ENCODE data around the gene JAKMIP2.
"Not testable (repeated sequence)": the region's sequence is repeated elsewhere in the genome, so short reads cannot be mapped to it uniquely, and the experiment has no call there.

The JAKMIP2 gene

DNA sequence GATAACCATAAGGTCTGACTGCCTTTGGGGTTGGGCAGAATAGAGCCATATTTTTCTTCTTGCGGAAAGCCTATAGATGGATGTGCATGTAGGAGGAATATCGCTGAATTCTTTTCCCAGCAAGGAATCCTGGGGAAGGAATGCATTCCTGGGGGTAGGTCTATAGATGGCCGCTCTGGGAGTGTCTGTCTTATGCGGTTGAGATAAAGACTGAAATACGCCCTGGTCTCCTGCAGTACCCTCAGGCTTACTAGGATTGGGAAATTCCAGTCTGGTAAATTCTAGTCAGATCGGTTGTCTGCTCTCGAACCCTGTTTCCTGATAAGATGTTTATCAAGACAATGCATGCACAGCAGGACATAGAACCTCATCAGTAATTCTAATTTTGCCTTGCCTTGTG, 202.1 kb downstream of the JAKMIP2 start:
- not testable (repeated sequence) for DNase-seq

DNA sequence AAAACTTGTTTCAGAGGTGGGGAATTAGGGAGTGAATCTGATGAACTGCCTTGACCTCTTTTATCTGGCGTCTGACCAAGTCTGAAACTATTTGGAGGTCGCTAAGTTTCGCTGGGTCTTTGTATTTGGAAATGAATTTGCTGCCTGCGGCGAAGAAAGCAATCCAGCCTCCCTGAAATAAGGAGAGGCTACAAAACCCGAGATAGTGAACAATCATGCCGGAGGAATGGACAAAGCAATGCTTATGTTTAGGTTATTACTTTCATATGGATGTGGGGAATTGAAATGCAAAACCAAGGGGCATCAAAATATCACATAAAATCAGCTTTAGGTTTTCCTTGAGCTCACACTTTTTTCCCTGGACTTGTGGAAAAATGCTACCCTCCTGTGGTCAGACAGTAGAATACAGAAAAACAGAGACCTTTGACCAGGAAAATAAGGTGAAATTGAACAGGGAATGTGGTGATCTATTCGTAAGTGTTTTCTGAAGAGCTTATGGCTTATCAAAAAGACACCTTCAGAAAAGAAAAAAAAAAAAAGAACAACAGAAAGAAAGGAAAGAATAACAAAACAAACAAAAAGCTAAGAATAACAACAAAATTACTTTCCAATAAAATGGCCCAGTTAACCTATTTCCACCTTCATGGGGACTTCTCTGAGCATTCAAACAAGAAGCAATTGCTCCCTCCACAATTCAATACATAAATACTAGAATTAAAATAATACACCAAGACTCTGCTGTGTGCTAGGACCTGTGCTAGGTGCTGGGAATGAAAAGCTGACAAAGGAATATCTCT, 204.1 kb downstream of the JAKMIP2 start:
- DNase-seq: no peak

DNA sequence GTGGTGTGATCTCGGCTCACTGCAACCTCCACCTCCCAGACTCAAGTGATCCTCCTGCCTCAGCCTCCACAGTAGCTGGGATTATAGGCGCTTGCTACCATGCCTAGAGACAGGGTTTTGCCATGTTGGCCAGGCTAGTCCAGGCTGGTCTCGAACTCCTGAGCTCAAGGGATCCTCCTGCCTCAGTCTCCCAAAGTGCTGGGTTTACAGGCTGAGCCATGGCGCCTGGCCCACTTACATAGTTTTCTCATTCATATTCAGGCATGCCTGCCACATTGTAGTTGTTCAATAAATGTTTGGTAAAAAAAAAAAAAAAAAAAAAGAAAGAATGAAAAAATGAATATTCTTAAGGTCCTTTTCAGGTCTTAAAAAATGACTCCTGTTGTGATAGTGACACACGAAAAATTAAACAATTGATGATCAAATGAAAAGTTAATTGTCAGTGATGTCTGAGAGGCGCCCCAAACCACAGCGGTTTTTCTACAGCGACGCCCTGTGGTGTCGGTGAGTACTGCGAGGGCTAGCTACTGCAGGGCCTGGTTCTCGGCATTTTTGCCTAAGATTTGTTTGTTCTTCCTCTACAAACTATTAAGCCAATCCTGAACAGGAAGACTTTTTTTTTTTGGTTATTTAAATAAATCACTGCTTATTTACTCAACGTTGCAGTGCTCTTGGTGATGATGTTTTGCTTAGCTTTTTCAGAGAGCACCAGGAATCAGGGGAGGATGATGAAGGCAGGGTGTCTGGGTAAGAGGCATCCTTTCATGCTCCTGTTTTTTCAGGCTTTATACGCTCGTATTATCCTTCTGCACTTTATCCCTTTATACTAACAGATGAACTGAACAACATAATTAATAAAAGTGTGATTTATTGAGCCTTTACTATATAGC, 205.6 kb downstream of the JAKMIP2 start:
- no peak for DNase-seq

DNA sequence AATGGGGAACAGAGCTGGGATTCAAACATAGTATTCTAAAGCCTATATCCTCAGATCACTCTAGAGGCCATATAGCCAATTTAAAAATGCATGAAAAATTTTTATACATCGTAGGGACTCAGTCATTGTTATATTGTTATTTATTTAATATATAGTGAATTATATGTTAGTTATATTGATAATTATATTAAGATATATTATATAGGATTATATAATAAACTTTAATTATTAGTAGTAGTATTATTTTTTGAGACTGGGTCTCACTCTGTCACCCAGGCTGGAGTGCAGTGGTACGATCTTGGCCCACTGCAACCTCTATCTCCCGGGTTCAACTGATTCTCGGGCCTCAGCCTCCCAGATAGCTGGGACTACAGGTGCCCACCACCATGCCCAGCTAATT, 206.9 kb downstream of the JAKMIP2 start:
- DNase-seq: no peak

DNA sequence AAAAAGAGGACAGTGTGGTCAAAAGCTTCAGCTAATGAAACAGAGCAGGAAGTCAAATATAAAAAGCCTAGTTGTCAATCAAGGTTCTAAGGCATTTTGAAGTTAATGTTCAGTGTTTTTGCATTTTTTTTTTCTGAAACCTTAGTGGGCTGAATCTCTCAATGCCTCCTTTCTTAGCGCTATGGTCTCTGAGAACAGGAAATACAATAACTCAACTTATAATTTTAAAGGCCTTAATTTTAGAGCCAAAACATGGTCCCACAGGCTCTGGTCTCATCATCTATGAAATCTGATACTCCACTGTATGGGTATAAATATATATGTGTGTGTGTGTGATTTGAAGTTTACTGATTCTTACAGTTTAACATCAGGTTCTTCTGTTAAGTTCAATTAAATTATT, 209.3 kb downstream of the JAKMIP2 start:
- no peak for DNase-seq

DNA sequence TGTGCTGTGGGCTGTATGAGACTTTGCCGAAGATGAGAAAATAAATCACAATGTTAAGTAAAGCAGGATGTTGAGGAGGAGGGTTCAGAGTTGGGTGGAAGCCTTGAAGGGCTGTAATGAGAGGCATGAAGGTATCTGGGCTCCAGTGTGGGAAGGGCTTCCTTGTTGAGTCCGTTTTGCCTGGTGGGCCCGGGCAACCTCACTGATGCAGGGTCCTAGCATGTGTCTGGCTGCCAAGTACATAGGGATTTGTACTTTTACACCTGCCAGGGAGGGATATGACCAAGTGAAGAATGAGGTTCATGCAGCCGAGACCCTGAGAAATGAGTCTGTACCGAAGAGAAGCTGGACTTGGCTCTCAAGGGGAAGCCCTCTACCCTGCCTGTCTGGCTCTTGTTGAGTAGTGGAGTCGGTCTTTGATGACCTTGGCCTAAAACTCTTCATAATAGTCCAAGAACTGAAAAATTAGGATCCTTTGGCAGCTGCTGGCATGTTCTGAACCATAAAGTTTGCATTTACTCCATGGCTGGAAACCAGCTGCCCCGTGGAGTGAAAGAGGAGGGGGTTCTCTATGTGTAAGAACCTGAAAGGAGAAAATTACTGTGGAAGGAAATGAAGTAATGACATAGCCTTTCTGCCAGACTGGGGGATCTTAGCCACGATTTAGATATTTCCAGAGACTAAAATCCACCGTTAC, 213.7 kb downstream of the JAKMIP2 start:
- no peak for DNase-seq

DNA sequence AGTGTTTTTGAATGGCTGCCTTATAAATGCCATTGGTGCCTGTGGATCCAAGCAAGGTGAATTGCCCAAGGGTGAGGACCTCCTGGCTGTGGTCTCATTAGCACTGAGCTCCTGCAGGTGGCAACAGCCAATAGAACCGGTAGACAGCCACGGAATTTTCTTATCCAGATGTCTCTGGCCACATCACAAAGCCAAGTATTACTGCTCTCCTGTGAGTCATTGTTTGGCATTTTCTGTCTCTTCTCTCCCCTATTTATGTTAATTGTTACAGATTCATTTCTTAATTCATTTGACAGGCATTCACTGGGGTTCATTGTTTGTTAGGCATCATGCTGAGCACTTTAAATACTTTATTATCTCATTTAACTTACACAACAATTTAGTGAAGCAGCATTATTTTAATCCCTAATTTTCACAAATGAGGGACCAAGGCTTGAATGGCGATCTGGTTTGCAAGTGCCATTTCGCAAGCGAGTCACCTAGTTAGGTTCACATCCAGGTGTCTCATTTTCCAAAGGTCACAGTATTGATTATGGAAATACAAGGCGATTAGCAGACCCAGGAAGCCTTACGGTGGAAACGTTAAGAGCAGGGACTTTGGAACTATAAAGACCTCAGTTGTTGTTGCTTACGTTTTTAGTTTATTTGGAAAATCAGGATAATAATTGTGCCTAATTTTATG, 214.5 kb downstream of the JAKMIP2 start:
- no peak for DNase-seq

DNA sequence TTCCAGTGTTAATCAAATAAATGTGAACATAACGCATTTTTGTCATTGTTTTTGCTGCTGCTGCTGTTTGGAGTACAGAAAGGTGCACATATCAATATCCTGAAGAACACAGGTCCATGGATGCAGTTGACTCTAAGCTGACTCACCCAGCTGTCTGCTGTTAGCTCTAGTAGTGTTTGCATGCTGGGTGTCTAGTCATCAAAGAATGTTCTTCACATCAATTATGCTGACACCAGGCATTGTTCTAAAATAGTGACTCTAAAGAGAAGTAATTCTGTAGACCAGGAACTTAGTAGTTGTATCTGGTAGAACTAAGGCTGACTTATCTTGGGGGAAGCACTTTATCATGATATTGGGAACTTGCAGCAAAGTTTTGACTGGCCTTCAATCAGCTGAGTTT, 217.0 kb downstream of the JAKMIP2 start:
- no peak for DNase-seq

DNA sequence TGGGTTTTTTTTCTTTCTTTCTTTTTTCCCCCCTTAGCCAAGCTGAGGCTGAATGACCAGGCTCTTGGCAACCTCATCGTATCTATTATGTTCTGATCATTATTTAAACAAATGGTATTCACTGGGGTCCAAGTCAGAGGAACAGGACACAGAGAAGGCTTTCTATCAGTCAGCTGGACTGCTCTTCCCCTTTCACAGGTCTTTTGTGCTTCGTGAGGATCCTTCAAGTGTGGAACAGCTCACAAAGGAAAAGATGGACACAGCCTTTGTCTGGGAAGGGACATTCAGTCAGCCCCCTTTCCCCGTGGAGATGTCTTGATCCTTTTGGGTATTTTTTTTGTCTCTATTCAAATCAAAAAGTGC, 218.4 kb downstream of the JAKMIP2 start:
- no peak for DNase-seq

DNA sequence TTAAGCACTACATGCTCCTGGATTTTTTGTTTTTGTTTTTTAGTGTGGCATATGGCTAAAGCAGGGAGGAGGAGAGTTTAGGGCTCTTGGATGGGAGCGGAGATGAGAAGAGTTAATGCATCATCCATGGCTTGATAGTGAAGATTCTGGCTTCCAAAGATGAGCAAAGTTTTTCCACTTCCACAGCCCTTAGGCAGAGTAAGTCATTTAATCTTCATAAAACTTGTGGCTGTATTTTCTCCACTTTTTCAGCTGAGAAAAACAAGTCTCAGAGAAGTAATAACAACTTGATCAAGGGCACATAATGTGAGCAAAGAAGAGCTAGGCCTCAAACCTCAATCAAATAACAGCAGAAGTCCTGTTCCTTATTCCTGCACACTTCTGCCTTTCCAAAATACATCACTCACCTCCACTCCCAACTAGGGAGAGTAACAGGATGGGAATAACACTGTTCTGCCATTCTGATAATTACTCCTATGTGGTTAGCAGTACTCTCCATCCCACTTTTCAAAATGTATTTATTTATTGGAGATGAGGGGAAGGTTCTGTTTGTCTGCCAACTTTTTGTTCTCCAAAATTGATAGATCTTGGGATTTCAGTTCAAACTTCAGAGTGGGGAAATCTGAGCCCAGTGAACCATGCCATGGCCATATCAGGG, 218.9 kb downstream of the JAKMIP2 start:
- no peak for DNase-seq

DNA sequence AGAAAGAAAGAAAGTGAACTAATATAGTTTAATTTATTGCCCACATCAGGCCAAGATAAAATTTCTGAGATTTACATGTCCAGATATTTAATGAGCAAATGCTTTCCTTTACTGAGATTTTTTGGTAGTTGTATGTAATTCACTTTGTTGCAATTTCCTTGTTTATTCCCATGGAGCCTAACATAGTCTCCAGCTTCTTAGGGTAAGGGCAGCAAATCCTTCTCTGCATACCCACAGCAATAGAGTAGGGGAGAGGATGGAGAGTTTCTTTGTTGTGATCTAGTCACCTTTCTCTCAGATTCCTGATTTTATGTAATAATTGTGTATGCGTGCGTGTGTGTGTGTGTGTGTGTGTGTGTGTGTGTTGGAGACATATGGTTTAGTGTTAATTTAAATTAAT, 221.1 kb downstream of the JAKMIP2 start:
- no peak for DNase-seq

DNA sequence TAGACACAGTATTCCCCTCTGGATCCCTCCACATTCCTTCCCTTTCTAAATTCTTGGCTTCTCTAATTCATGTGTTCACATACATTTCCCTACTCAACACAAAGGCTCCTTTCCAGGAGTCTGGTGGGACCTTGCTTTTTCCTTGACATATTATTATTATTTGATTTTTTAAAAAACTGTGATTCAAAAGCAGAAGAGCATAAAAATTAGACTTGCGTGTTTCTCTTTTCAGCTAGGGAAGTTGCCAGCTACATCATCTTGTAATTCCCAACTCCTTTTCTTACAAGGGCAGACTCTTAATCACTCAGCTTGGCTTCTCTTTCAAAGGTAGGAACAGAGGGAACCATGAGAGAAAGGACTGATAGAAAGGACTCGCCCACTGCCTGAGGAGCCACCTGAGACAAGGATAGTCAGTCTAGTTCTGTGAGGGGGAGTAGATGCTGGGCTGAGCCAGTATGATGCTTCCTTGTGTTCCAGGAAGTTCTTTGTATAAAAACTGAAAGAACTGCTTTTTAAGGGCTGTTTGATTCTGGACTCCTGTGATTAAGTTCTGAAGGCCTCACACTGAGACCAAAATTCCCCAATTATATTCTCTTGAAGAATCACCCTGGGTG, 221.7 kb downstream of the JAKMIP2 start:
- no peak for DNase-seq

DNA sequence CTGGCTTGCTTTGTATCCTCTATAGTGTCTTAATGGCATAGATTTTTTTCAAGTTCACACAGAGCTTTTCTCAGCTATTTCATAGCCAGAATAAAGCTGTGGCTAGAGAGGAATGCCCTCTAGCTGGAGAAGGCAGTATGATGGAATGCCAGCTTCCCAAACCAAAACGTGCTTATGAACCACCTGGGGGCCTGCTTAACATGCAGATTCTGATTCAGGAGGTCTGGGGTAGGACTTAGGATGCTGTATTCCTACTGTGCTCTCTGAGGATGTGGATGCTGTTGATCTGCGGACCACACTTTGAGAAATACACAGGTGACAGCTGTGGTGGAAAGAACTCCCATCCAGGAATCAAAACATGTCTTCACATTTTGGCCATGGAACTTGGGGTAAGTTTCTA, 222.8 kb downstream of the JAKMIP2 start:
- no peak for DNase-seq

DNA sequence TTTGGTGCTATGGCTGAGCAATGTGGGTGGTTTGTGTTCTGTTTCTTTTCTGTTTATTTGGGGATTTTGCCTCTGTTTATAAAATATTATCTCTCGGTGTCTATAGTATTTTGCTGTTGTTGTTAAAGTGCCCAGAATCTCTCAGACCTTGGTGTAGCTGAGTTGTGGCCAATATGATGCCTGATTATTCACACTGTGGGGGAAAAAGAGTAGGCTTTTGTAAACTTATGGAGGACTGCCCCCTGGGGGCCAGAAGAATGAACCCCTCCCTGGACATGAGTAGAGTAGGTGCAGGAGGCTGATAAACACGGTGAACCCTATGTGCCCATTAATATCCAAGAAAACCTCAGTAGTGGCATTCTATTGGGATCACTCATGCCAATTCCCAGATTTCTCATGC, 223.7 kb downstream of the JAKMIP2 start:
- DNase-seq: no peak

DNA sequence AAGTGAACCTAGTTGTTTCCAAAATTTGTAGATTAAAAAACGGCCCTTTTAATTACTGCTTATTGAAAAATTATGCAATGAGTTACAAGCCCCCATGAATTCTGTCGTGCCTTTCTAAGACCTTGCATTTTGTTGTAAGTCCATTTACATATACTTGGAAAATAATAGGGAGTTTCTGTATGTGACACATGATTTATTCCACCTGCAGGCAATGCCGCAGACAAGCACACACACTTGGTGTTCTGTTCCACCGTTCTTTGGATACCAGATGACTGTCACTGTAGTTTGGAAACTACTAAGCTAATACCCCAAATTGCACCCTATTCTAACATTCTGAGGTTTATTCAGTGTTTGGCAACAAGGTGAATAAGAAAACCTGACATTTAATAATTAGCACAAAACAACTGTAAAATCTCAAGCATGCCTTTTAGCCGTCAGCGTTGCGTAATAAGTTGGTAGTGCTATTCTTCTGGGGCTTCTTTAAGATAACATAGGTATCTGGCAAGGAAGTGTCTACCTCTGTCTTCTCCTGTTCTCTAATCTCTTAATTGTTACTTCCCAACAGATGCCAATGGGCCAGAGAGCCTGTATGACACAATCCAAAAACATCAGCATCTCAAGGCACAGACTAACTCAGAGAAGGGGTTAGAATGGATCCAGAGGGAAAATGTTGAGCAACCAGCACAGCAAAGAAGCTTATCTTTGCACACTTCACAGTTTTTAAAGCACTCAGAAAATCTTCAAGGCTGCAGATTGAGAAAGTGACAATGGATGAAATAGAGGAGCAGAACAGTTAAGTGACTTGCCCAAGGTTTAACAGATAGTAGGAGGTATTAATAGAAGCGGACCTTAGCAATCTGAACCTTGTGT, 224.4 kb downstream of the JAKMIP2 start:
- DNase-seq: no peak

DNA sequence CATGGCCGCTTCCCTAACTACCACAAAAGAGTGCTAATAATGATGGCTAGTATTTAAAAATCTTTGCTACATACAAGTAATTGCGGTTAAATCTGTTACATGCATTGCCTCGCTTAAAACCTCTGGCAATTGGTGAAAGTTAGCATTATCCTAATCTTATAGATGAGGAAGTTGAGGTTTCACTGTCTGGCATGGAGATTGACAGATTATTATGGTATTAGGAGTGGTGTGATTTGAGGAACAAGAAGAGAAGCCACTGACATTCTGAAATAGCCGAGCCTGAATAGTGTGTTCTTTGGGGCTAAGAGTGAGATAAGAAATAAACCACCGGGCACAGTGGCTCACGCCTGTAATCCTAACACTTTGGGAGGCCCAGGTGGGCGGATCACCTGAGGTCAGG, 227.4 kb downstream of the JAKMIP2 start:
- no peak for DNase-seq

DNA sequence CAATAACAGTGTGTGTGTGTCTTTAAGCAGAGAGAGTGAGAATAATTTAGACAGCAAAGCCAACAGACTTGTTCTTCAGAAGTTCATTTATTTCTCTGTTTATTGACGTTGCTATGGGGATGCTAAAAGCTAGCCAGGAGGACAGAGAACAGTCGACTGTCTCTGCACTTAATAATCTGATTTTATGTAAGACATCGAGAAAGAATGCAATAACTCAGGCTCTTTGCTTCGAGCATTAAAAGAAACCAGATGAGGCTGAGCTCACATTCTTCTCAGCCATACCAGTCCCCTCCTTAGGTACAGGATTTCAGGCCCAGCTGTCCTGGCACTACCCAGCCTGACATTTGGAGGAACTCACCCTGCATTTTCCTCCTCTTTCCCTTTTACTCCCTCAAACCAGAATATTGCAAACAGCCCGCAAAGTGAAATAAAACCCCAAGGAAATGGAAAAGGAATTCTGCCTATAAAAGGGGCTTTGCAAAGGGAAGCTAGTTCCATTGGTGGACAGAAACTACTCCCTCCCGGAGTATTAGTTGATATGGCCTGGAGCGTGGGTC, 228.2 kb downstream of the JAKMIP2 start:
- DNase-seq: no peak

DNA sequence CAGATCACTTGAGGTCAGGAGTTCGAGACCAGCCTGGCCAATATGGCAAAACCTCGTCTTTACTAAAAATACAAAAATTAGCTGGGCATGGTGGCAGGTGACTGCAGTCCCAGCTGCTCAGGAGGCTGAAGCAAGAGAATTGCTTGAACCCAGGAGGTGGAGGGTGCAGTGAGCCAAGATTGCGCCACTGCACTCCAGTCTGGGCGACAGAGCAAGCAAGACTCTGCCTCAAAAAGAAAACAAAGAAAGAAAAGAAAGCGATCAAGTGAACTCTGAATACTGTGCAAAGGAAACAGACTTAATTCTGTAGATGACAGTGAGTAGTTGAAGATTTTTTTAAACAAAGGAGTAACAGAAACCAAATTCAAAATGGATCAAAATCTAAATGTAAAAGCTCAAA, 228.7 kb downstream of the JAKMIP2 start:
- not testable (repeated sequence) for DNase-seq

DNA sequence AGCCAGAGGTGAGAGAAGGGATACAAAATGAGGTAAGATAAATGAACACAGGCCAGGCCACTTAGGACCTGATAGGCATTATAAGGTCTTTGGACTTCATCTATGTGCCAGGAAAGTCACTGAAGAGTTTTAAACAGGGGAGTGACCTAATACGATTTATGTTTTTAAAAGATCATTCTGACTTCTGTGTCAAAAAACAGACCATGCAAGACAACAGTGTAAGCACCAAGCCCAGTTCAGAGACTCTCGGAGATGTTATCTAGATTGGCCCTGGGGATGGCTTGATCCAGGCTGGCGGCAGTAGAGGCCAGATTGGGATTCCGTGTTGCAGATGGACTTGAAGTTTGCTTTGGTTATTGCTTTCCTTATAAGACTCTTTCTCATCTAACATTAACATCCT, 229.6 kb downstream of the JAKMIP2 start:
- no peak for DNase-seq

DNA sequence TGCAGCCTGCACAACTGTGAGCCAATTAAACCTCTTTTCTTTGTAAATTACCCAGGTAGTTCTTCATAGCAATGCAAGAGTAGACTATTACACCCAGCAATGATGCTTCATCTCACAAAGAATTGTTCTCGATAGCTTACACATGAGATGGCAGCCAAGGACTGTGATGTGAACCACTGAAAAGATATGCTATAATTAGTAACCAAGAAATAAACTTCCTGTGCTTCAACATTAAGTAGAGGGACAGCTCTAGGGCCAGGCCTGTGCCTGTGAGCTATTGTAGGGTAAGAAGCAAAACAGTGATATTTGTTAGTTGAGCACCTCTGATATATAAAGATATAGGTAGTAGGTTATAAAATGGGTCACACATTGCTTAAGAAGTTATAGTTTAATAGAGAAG, 230.9 kb downstream of the JAKMIP2 start:
- no peak for DNase-seq

DNA sequence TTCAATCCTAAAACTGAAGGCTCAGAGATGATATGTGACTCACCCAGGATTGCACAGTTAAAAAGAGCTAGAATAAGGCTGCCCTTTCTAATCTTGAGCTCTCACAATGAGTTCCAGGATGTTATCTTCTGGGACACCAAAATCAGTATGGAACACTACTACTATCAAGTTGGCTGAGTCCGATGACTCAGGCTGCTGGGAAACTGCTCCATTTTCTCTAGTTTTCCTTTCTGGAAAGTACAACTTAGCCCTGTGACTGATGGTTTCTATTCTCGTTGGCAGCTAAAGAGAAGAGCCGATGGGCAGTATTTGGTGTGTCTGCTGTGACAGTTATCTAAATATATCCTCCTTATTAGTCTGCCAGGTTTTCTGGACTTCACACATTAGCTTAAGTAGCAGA, 234.8 kb downstream of the JAKMIP2 start:
- no peak for DNase-seq
